Activated CD4-positive, alpha-beta T cell treated with anti-CD3 and anti-CD28 coated beads, Interleukin-2, amount 50 U/mL, for 24 hours (primary cell): ENCODE data around the gene FGF19.

Experiments used
- DNase-seq, 2 donors: peaks; one replicate each; pipeline ENCODE4 v3.0.0-alpha.2; 2020; ENCODE audit warnings: low read depth in 1 of 2, low spot score in 1 of 2

Gene FGF19

GRCh38 chr11:69671734-69672465 is 31.9 kb downstream of the FGF19 start:
- no peak for DNase-seq

- peak; percentile 29 to 45 for DNase-seq
These were observed 33.5 kb downstream of the FGF19 start for GRCh38 chr11:69670158-69670845.

- no peak for DNase-seq
These were observed 34.3 kb downstream of the FGF19 start for GRCh38 chr11:69669486-69669885.

- DNase-seq = no peak
These were observed 35.9 kb downstream of the FGF19 start for GRCh38 chr11:69667619-69668604.

- no peak for DNase-seq
These were observed 36.9 kb downstream of the FGF19 start for GRCh38 chr11:69666752-69667536.

- no peak for DNase-seq
These were observed 37.6 kb downstream of the FGF19 start for GRCh38 chr11:69666261-69666660.

GRCh38 chr11:69665669-69666068 is 38.2 kb downstream of the FGF19 start:
- no peak for DNase-seq

GRCh38 chr11:69664901-69665300 is 38.9 kb downstream of the FGF19 start:
- no peak for DNase-seq

- DNase-seq = no peak
These were observed 39.6 kb downstream of the FGF19 start for GRCh38 chr11:69664103-69664775.

- no peak for DNase-seq
These were observed 40.5 kb downstream of the FGF19 start for GRCh38 chr11:69663326-69663725.

GRCh38 chr11:69662806-69663205 is 41.0 kb downstream of the FGF19 start:
- no peak for DNase-seq

GRCh38 chr11:69662021-69662698 is 41.7 kb downstream of the FGF19 start:
- DNase-seq = no peak

- DNase-seq = no peak
These were observed 42.5 kb downstream of the FGF19 start for GRCh38 chr11:69661413-69661715.

- DNase-seq = no peak
These were observed 43.8 kb downstream of the FGF19 start for GRCh38 chr11:69660001-69660500.

GRCh38 chr11:69659591-69659990 is 44.2 kb downstream of the FGF19 start:
- no peak for DNase-seq

GRCh38 chr11:69658626-69659450 is 45.0 kb downstream of the FGF19 start:
- no peak for DNase-seq

GRCh38 chr11:69657911-69658625 is 45.8 kb downstream of the FGF19 start:
- DNase-seq = no peak

- DNase-seq = no peak
These were observed 46.3 kb downstream of the FGF19 start for GRCh38 chr11:69657456-69657910.
